Measurements from ENCODE around the gene CISD2.
A peak's percentile ranks its signal among the peaks of the same experiment; 100 is the strongest.
"Not testable (repeated sequence)": the region's sequence is repeated elsewhere in the genome, so short reads cannot be mapped to it uniquely, and the experiment has no call there.

The CISD2 gene, protein sequence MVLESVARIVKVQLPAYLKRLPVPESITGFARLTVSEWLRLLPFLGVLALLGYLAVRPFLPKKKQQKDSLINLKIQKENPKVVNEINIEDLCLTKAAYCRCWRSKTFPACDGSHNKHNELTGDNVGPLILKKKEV

DNA sequence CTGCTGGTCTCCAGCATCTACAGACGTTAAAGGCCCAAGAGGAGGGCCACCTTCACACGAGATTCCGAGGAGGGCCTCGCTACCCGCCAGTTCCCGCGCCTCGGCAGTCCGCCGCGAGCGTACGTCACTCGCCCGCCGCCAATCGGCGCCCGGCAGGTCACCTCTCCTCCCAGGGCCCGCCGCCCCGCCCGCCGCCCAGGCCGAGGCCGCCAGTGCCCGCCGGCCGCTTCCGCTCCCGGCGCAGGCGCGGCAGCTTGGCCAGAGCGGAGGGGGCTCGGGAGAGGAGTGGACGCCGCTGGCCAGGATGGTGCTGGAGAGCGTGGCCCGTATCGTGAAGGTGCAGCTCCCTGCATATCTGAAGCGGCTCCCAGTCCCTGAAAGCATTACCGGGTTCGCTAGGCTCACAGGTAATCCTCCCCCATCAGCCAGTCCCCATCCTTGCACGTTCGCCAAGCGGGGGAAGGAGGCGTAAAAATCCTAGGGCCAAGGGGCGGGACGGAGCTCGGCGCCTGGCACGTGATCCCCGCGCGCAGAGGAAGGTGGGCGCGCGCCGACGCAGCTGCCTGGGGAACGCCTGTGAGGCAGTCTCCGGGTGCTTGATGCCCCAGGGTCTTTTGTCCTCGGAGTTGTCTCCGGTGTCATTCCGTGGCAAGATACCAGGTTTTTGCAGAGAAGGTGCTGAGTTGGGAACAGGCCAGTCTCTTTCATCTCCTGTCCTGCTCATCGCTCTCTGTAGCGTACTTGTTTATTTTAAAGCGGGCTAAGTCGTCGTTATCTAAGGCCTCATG lies at the start of gene CISD2:
Gene CISD2, plus strand, starts transcription at position 212 of the 788 bp plus-strand sequence. Its CDS starts 93 bp downstream, at position 305.
- no peak for FAIRE-seq

DNA sequence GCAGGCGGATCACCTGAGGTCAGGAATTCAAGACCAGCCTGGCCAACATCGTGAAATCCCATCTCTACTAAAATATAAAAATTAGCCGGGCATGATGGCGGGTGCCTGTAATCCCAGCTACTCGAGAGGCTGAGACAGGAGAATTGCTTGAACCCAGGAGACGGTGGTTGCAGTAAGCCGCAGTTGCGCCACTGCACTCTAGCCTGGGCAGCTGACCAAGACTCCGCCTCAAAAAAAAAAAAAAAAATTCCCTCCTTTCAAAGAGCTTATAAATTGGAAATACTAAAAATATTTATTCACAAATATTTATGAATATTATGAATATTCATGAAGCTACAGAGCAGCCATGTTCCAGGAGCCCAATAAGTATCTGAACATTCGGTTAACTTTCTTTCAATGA lies 49.7 kb upstream of the CISD2 start:
- FAIRE-seq: not testable (repeated sequence)

DNA sequence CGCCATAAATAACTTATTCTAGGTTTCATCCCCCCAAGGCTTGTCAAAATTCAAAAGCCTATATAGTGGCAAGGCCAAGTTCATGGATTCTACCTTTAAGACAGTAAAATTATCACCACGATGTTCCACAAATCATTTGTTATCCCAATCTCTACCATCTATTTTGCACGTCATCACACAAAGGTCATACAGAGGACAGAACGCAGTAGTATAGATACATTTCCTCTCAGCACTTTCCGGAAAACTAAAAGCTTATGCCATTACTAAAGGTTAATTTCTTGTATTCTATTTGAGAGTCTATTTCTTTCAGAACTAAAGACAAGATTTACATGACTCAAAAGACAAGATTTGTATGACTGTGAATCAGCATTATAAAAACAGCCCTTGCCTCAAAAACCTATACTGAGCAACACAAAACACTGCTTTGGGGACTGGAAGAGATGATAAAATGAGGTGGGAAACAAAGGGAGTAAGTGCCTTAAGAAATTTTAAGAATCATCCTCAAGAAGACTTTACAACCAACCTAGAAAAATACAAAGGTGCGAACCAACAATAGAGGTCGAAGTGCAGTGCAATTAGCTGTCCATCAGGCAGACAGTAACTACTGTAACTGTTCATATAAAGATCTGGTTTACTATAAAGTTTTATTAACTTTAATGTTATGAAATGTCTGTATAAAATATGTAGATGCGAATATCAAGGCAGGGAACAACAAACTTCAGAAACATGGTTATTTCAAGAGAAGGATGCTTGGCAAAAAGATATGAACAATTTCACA lies 49.0 kb upstream of the CISD2 start:
- no peak for FAIRE-seq

DNA sequence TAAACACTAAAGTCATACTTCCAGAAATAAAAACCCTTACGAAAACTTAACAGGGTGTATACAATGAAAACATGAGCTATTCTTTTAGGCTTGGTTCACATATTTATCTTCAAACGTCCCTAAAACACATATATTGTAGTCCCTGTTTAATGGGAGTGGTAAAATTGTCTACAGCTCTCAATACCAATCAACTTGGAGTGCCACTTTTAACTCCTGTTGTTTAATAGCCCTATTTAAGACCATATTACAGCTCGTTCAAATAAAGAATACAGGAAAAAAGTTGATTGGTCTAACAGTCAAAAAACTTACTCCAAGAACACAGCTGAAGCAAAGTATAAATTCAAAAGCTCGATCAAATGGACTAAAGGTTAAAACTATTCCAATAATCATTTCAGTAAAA lies 45.3 kb upstream of the CISD2 start:
- FAIRE-seq: no peak

DNA sequence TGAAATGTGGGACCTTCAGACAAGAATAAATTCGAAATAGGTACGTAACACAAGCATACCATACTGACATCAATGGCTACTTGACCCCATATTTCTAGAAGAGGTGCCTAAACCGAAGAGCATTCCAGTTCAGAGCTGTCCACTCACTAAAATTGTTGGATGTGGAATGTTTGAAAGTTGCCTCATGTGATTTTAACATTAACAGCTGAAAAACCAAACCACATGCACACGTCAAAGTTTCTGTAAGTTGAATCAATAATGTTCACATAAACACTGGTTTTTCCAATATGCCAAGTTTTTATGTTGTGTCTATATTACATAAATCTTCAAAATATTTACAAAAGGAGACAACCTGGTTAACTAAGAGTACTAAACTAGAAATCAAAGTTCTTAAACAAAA lies 44.9 kb upstream of the CISD2 start:
- FAIRE-seq: no peak

DNA sequence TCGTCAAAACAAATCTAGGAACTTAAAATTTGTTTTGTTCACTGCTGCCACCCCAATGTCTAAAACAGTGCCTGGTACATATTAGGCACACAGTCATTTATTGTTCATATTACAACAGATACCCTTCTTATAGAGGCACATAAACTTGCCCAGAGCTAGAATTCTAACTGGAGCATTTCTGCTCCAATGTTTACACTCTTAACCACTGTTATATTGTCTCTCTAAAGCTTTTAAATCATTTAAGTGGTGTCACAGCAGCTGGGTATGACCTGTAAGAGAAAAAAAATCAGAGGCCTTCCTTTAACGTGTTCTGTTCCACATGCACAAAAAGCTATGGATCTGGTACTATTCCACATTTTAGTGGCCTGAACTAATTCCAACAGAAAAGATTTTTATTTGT lies 44.4 kb upstream of the CISD2 start:
- no peak for FAIRE-seq

DNA sequence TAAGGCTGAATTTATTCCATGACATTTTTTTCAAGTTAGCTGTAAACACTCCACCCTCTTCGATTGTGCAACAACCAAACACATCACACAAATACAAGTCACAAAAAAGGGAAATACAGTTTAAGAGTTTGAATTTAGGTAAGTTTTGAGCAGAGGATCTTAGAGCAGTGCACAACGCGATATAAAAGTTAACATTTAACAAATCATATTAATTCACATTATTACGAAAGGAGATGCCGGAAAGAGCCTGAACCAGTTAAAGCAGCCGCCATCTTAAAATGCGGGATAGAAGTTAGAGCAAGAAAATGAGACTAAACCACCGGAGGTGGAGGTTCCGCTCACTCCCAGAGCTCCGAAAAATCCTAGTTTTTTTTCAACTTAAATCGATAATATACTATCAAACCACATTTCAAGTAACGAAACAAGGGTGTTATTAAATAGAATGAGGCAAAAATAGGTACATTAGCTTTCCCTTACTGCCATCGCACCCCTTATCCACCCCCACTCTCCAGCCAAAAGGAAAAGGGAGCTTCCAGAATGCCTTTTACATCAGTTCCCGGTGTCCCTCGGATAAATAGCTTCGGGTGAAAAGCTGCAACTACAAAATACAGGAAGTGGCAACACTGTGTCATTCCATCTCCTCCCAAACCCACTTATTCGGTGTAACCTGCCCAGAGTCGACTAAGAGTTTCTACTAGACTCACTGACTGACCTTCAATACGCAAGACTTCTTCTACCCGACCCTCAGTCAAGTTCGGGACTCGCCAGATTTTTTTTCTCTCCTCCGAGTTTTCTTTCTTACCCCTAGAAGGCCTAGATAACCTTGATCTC lies 43.3 kb upstream of the CISD2 start:
- no peak for FAIRE-seq

DNA sequence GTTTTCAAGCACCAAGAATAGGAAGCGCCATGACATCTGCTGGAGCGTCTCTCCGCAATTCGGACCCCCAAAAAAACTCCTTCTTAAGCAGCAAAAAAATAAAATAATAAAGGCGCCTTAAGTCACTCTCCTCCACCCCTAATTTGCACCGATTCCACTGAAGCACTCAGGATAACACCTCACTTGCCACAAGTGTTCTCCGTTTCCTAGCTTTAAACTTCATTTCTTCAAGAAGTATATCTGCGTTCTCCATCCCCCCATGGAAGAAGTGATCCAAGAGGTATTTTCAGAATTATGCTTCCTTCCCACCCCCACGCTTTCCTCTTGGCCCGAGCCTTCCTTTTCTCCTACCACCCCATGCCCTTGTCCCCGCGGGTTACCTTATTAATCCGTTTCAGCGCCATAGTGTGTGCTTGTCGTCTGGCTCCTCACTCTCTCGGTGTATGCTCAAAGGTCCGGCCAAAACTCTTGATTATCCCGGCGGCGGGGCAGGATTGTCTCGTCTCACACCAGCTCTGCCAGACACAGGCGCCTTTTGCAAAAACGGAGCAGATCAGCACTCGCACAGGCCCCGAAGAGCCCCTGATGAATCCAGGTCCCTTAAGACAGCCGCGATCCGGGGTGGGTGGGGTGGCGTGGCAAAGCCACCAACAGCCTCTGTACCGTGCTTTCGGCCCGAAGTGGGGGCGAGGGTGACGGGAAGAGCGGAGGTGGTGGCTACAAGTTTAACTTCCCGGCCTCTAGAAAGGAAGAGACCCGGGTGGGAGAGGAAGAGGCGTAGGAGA lies 42.5 kb upstream of the CISD2 start:
- no peak for FAIRE-seq

DNA sequence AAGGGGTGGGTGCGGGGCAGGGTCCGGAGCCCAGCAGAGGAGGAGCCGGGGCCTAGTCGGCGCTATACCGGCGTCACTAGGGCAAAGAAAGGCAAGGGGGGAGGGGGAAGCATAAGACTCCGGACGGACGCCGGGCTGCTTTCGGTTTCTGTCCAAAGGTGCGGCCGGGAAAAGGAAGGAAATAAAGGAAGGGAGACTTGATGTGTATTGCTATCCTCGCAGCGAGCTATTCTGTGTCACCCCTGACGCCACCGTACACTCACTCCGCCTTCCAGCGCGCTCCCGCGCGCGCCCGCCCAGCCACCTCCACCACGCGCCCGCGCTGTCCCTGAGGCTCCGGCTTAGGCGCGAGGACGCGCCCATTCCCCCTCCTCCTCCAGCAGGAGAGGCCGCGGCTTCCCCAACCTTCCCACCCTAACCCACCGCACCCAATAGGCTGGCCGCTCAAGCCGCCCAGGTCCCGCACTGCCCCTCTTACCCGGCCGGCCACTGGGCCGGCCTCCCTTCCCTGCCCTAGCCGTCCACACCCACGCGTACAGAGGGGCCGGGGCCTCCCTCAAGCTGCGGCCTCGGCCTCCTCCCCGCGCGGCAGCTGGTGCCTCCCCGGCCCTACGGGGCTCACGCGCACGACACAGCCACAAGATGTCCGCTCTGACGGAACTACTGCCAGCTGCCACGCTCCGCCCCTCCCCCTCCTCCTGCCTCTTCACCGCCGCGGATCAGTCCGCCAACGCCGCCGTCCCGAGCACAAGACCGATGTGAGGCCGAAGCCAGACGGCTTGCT lies 41.7 kb upstream of the CISD2 start, which contains the start of gene UBE2D3:
Gene UBE2D3, minus strand, starts transcription at position 662 of the 784 bp plus-strand sequence. CDS start 1,043 bp downstream, outside the sequence.
- no peak for FAIRE-seq

DNA sequence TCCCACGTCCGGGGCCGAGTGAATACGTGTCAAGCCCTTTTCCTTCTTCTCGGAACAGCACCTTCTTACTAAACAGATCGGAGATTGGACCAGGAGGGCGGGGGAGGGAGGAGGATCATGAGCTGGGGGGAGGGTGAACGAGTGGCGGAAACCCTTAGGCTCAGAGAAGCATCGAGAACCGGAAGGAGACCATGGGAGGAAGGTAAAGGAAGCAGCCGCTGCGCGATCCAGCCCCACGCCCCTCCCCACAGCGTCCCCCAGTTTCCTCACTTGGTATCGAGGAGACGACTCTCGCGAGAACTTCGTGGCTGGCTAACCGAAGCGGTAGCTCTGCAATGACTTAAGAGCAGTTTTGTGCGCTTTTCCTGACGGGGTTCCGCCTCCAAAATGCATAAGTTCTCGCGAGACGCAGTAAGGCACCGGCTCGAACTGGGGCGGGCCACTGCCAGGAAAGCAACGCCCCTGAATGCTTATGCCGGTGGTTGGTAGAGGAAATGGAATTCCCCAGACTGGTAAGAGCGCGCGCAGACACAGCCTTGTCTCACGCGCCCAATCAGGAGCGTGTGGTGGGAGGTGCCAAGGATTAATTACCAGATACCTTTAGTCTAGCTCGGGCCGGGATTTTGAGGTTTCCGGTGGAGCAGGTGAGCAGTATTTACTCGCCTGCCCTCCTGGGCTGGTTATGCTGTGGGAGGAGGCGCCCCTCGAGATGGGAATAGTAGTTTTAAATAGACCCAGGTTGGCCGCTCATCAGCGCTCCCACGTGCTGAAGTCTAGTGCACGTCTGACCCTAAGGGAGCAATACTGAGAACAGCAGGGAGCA lies 40.9 kb upstream of the CISD2 start:
- peak; percentile 97 for FAIRE-seq

DNA sequence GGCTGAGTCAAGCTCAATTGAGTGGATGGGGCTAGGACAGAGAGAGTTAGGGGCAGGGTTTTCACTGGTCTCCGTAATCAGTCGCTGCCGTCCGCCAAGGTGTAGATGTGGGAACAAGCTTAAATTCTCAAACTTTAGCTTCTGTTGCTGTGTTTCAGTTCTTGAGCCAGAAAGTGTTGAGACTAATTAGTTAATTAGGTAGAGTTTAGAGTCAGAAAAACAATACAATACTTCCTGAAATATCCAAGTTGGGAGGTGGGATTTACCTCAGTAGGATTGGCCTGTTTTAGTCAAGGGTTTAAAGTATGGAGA lies 40.3 kb upstream of the CISD2 start:
- FAIRE-seq: no peak

DNA sequence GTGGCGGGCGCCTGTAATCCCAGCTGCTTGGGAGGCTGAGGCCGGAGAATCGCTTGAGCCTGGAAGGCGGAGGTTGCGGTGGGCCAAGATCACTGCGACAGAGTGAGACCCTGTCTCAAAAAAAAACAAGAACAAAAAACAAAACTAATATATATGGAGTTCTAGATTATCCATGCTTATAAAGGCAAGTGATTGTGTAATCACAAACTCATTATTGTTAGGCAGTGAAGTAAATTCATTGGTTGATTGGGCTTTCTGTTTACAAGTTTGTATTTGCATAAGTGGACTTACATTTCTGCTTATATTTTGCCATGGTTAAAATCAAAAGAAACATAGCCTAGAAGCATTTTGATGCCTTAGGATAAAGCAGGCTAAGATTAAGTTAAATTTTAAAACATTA lies 39.0 kb upstream of the CISD2 start:
- FAIRE-seq: no peak

DNA sequence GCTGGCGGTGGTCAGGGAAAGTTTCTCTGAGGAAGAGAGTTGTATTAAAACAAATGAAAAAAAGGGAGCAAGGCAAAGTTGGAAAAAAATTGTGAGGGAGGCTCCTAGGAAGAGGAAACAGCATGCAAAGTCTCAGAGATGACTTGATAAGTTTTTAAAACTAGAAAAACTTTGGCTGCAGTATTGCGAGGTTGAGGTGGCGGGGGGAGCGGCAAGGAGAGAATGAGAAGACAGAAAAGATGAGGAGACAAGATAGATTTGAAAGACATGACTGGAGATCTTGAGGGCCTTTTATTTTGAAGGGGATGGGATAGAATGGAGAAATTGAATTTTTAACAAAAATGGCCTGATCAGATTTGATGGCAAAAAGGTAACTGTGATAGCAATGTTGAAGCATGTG lies 36.7 kb upstream of the CISD2 start:
- no peak for FAIRE-seq

DNA sequence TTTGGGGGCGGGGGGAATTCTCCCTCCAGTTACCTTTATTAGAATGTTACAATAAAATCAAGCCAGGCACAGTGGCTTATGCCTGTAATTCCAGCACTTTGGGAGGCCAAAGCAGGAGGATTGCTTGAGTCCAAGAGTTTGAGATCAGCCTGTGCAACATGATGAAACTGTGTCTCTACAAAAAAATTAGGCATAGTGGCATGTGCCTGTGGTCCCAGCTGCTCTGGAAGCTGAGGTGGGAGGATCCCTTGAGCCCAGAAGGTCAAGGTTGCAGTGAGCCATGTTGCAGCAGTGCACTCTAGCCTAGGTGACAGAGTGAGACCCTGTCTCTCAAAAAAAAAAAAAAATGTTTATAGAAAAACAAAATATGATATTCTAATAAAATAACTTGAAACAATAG lies 36.1 kb upstream of the CISD2 start:
- no peak for FAIRE-seq

DNA sequence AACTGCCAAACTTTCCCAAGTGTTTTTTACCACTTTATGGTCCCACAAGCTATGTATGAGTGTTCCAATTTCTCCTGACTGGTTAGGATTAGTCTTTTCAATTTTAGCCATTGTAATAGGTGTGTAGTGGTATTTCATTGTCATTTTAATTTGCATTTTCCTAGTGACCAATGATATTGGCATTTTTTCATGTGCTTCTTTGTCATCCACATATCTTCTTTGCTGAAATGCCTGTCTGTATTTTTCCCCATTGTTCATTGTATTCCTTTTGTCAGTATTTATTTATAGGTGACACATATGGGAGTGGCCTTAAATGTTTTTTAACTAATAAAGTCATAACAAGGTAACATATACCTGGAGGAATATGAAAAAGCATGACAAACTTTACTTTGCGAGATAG lies 32.2 kb upstream of the CISD2 start:
- FAIRE-seq: no peak

DNA sequence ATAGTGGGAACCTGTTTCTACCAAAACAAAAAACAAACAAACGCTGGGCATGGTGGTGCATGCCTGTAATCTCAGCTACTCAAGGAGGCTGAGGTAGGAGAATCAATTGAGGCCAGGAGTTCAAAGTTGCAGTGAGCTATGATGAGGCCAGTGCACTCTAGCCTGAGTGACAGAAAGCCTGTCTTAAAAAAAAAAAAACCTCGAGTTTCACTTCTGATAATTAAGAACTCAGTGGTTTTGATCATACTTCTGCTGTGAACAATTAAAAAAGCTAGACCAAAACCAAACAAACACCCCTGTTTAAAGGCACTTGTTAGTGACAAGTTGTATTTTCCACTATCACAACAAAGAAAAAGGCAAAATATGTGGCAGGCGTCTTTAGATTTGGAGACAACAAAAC lies 26.4 kb upstream of the CISD2 start:
- no peak for FAIRE-seq

DNA sequence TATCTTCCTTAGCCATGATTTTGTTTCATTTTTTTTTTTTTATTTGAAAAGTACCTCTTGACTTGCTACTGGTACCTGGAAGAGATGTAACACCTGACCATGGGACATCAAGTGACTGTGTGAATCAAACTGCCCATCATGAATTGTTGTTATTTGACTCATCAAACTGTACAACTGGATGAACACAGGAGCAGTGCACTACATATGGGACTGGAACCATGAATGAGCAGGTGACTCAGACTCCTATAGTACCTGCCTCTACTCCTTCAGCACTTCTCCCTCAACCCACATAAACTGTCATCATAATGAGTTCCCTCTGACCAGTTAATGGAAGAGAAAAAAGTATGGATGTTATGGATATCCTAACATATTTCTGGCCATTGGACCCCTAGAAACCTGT lies 25.5 kb upstream of the CISD2 start:
- FAIRE-seq: no peak

DNA sequence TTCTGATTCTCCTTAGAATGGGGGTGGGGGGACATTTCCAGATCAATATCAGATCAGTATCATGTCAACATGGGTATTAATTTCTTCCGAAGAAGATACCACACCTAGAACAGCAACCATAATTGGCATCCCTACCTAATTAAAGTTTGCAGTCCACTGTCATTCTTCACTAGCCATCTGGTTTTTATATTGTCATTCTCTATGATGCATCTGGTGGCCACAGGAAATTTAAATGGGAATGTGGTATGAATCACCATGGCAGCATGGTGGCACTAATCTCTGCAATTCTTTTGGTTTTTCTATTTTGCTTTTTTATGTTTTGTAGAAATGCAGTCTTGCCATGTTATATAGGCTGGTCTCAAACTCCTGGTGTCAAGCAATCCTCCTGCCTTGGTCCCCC lies 24.9 kb upstream of the CISD2 start:
- no peak for FAIRE-seq

DNA sequence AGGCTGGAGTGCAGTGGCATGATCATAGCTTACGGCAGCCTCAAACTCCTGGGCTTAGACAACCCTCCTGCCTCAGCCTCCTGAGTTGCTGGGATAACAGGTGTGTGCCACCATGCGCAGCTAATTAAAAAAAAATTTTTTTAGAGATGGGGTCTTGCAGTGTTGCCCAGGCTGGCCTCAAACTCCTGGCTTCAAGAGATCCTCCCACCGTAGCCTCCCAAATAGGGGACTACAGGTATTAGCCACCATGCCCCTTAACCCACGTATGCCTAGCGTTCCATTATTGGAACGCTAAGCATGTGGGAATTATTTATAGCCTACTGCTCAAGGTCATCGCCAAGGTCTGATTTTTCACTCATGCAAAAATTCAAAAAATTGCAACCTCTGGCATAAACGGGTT lies 21.1 kb upstream of the CISD2 start:
- FAIRE-seq: no peak

DNA sequence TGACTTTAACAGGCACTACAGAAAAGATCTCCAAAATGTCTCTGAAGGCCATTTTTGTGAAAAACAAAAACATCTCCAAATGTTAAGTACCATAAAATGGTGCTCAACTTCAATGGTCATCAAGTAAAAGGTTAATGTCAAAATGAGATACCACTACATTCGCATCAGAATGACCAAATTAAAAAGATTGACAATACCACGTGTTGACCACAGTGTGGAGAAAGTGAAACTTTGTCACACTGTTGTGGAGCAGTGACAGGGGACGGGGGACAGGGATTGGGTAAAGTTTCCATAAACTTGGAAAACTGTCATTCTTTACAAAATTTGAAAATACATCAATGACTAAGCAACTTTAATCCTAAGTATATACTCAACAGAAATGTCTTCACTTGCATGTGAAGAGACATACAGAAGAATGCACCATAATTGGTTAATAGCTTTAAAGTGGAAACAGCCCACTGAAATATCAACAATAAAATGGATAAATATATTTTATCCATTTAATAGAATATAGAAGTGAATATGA lies 19.1 kb upstream of the CISD2 start:
- FAIRE-seq: no peak

Measured in A204.1 (cell line).